Hypothalamus (tissue), 51 donors: ENCODE results near the gene SLPI.

Experiments used
- DNase-seq, 51 donors: peaks; one replicate each; lab custom pipeline; 2025; lab: John Stamatoyannopoulos, UW

Gene SLPI

GRCh38 chr20:45254383-45255262, at the start of gene SLPI:
TSS of gene SLPI (minus strand) at chr20:45254564. CDS start at chr20:45254543, 21 bp downstream.
- no peak for DNase-seq

DNA sequence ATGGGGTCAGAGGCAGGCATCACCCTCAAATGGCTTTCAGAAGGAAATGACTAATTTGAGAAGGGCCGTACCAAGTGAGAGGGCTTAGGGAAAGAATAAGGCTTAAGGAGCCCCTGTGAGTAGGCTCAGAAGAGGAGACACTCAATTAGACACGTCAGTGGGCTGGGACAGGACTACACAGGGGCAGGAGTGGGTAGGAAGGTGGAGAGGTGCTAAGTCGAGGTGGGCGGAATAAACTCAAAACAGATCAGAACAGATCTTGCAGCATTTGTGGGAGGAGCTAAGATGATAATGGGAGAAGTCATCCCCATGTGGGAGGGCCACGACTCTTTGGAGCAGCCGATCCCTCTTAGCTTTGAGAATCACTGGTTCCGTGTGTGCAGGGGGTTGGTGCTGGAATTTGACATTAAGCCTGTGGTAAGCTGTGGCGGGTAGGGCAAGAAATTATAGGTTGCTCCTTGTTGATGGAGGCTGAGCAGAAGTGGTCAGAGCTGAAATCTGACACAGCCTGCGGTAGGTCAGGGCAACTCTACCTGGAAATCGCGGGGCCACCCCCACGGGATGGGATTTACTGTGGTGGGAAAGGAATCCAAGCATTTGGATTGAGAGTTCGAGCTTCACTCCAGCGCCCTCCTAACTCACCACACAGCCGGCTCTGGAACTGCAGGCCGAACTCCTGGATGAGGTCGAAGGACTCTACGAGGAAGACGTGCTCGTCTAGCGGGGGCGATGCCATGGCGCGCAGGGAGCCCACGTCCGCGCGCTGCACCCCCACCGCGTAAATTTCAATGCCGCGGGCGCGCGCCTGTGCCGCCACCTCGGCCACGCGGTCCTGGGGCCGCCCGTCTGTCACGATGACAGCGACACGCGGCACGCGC, 49.5 kb upstream of the SLPI start:
- DNase-seq: no peak

GRCh38 chr20:45301824-45302271, 47.5 kb upstream of the SLPI start:
- DNase-seq: no peak

DNA sequence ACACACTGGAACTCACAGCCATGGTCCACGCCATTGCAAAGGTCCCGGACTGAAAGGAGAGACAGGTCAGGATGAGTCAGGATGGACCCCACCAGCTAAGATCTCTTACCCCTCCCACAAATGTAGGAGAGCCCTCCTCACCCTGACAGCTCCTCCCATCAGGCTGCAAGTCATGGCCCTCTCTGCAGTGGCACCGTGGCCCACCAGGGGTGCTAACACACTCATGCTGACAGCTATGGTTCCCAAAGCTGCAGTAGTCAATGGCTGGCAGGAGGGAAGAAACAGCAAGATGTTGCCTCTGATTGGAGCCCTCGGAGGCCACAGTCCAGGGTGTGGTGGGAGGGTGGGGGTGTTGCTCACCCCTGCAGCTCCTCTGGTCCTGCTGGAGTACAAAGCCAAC, 46.6 kb upstream of the SLPI start:
- DNase-seq: no peak

GRCh38 chr20:45299786-45300185, 45.4 kb upstream of the SLPI start:
- DNase-seq: no peak

GRCh38 chr20:45297786-45298497, 43.6 kb upstream of the SLPI start:
- DNase-seq: no peak

GRCh38 chr20:45294659-45295058, 40.3 kb upstream of the SLPI start:
- DNase-seq: no peak

DNA sequence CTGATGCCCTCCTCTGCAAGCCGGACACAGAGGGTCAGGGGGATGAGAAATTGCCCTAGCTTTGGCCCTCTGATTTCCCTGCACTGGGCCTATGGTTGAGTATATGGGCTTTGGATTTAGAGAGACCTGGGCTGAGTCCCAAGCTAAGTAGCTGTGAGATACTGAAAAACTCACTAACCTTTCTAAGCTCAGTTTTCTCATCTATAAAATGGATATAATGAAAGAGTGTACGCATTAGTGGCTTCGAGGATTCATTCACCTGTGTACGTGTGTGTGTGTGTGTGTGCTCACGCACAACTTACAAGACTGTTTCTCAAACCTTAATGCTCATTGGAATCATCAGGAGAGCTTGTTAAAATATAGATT, 39.6 kb upstream of the SLPI start:
- no peak for DNase-seq

GRCh38 chr20:45293041-45294002, 39.0 kb upstream of the SLPI start:
- DNase-seq: peak in 44 of 51 donors; percentile 4 to 78 (median 50)

- DNase-seq: no peak
Observed at GRCh38 chr20:45292343-45292742, 38.0 kb upstream of the SLPI start.

GRCh38 chr20:45291526-45291925, 37.2 kb upstream of the SLPI start:
- no peak for DNase-seq

GRCh38 chr20:45290677-45291355, 36.5 kb upstream of the SLPI start:
- DNase-seq: peak in 45 of 51 donors; percentile 7 to 84 (median 57)

GRCh38 chr20:45289942-45290676, 35.7 kb upstream of the SLPI start:
- no peak for DNase-seq

GRCh38 chr20:45288860-45289259, 34.5 kb upstream of the SLPI start:
- no peak for DNase-seq

GRCh38 chr20:45288376-45288775, 34.0 kb upstream of the SLPI start:
- no peak for DNase-seq

DNA sequence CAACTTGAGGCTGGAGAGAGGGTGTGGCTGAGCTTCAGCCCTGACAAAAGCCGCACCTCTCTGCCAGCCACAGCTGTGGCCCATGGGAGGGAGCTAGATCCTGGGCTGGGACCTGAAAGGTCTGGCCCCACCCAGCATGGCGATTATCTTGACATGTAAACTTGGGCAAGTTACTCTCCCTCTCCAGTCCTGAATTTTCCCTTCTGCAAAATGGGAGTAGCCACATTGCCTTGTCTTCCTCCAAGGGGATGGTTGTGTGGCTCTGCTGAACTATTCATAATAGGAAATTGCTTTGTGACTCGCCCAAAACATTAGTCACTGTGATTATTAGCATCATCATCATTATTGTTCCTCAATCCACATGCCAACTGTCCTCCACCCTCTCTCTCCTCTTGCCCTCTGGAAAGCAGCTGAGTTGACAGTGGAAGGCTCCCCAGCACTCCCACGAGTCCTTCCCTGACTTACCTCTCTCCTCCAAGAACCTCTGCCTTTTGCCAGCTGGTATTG, 29.2 kb upstream of the SLPI start:
- DNase-seq: no peak

DNA sequence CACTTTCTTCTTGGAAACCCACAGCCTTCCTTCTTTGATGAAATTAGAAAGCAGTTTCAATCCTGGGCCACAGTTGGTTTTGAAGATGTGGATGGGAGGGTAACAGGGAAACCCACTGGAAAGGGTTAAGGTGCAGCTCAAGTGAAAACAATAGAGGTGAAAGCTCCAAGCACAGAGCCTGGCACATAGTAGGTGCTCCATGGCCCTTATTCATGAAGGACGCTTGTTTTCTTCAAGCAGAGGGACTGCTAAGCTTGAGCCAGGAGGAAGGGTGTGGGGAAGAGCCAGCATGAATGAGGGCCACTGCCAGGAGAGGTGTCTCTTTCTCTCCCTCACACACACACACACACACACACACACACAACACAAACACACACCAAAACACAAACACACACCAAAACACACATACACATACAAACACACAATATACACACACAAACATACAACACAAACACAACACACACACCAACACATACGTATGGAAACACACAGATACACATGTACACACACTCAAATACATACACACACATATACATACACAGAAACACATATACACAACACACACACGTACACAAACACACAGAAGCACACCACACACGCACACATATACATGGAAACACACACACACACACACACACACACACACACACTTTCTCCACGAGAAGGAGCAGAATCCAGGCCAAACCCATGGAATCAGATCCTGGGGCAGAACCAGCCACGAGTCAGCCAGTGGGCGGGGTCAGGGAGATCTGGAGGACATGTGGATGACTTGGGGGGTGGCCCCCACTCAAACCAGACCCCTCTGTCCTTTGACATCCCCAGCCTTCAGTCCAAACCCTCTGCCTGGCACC, 28.6 kb upstream of the SLPI start:
- no peak for DNase-seq
